ENCODE results near the gene BAG5.
"Not testable (repeated sequence)": the region's sequence is repeated elsewhere in the genome, so short reads cannot be mapped to it uniquely, and the experiment has no call there.

BAG5 gene

GRCh38 chr14:103521951-103522563 lies 40.4 kb downstream of the BAG5 start:
- DNase-seq: peak; percentile 52

GRCh38 chr14:103521438-103521950 lies 41.0 kb downstream of the BAG5 start:
- DNase-seq: peak; percentile 58

DNA sequence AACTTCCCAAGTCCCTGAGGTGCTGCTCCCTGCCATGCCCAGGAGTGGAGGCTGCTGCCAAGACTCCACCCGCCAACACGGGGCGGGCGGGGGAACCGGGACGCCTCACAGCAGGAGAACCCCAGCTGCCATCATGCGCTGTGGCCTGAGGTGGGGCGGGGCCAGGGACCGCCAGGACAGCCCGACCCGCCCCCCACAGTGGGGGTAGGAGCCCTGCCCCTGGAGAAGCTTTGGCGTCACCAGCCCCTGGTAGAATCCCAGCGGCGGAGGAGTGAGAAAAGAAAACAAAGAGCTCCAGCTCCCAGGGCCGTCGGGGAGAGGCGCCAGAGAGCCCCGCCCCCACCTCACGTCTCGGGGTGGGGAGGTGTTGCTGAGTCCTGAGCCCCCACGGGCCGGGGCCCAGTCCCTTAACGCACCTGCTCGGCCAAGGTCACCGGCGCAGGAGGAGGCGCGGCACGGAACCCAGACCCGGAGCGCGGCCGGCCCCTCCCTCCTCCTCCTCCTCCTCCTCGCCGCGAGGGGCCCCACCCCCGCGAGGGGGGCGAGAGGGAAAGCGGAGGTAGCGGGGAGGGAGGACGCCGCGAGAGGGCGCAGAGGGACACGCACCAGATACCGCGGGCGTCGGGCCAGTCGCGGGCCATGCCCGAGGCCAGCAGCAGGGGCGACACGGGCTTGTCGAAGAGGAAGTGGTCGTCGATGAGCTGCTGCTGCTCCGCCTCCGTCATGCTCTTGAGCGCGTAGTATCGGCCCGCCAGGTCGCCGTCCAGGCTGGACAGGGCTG lies 41.6 kb downstream of the BAG5 start:
- DNase-seq: peak; percentile 98

- no peak for DNase-seq
Measured at GRCh38 chr14:103520269-103520656, 42.2 kb downstream of the BAG5 start.

GRCh38 chr14:103519837-103520212 lies 42.6 kb downstream of the BAG5 start:
- no peak for DNase-seq

DNA sequence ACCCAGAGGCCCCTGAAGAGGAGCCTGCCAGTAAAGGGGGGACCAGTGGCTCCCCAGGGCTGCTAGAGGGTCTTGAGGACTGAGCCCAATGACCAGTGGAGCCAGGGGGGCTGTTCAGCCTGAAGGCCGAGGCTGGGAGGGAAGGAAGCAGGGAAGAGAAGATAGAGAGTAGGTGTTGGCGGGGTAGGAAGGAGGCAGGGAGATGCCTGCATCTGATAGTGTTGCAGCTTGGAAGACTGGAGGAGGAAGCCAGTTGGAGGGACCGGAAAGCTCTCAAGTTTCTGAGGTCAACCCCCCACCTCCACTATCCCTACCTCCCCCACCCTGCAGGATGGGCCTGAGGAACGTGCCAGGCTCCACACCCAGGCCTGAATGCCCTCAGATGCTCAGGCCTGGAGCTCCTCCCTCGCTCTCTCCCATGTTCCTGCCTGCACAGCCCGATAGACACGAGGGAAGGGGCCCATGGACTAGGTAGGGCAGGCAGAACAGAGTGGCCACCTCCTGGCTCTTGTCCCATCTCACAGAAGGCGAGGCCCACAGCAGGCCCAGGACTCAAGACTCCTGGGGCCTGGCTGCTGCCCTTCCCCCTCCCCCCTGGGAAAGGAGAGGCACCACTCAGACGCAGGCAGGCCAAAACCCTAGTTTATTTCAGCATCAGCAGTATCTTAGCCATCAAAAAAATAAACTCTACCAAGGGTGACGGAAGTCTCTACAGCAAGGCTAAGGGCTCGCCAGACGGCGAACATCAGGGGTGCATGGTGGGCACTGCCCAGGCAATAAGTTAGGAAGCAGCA lies 43.2 kb downstream of the BAG5 start:
- no peak for DNase-seq

- peak; percentile 73 for DNase-seq
Measured at GRCh38 chr14:103518422-103519042, 43.9 kb downstream of the BAG5 start.

DNA sequence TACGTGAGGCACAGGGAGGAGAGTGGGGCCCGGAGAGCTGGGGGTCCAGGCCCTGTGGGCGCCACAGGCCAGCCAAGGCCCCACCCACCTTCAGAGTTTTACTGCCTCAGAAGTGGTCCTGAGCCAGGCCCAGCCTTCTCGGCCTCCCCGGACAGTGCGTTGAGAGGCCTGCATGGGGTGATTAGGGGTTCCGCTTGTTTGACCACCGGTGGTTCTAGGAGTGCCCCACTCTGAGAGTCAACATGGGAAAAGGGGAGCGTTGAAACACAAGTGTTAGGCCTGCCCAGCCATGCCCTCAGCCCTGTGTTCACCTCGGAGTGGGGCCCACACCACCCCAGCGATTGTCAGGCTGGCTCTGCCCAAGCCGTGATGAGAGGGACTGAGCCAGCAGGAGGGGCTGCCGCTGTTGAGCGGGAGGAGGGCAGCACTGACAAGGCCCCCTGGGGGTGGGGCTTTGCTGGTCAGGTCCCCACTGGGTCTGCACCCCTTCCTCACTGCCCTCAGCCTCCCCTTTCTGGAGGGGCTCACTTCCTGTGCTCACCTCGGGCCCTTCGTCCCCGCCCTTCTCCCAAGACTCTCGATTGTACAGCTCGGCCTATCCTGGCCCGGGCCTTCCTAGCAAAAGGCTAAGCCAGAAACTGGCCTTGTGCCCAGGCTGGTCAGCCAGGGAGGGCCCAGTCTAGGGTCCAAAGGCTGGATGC lies 44.6 kb downstream of the BAG5 start:
- no peak for DNase-seq

DNA sequence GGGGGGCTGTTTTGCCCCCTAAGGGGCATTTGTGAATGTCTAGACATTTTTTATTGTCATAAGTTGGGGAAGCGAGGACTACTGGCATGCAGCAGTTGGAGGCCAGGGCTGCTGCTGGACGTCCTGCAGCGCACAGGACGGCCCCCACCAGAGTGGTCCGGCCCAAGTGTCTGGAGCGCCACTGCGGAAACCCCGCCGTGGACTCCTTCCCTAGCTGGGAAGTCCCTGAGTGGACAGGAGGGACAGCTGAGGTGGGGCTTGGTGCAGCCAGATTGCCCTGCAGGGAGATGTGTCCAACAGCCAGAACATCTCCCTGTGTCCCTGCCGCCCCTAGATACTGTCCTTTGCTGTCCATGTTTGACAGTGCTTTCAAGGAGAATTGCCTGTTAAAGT lies 45.3 kb downstream of the BAG5 start:
- no peak for DNase-seq

- no peak for DNase-seq
Measured at GRCh38 chr14:103516426-103517173, 45.9 kb downstream of the BAG5 start.

DNA sequence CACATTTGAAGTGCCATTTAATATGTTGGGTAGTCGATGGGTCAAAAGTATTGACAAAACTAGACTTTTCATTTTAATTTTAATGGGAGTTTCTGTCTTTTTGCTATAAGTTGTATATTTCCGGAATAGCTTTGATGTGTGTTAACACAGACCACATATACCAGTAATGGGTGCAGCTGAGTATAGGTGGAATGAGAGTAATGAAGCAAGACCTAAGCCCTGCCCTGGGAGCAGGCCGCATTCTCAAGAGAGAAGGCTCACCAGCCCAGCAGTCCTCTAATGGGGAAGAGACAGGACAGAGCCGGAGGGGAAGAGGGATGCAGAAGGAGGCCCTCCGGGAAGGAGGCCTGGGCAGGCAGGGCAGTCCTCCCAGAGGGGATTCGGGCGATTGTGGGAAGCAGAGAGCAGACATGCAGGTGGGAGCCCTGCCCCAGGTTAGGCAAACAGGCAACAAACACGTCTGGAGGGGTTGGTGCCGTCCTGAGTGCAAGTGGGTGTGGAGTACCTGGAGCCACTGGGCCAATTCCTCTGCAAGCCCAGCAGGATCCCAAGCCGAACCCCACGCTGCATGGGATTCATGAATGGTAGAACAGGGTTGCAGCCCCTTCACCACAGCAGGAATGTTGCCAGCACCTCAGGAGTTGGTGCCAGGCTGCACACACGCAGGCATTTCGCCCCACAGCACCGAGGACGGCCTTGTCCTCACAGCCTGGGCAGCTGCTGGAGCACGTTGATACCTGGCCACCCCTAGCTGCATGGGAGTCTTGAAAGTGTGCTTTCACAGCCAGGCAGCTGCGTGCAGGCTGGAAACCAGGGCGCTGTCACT lies 47.6 kb downstream of the BAG5 start:
- DNase-seq: no peak

DNA sequence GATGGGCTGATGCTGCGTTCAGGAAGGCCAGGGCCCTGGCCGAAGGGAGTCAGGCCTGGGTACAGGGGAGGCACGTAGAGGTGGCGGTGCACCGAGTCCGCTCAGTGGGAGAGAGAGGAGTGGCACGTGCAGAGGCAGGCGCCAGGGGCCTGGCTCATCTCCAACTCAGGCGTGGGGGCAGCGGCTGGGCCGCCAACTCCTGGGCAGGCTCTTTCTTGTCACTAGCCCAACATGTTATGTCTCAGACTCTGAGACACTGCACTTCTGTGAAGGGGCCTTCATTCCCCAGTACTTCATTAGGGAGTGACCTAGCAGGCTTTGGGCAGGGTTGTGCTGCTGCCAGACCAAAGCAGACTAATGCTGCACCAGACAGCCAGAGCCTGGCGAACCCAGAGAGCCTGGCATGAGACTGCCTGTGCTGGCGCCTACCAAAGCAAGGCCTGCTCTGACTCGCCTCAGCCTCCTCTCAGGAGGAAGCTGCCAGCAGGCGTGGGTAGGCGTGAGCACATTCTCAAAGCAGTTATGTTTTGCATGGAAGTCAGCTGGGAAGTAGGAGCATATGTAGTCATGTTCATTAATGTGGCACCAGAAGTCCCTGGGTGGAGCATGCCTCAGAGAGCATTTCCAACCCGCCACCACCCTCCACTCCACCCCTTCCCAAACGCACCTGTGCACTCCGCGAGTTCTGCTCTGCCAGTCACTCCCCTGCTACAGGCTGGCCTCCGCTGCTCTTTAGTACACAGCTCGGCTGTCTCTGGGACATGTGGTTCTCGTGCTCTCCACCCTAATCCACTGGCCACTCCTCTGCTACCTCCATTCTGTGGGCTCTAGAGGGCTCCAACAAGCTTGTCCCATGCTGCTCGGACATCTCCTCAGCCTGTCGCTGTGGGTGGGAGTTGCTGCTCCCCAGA lies 49.5 kb downstream of the BAG5 start:
- peak; percentile 93 for DNase-seq

- not testable (repeated sequence) for DNase-seq
Measured at GRCh38 chr14:103512180-103512579, 50.3 kb downstream of the BAG5 start.

GRCh38 chr14:103510724-103511693 lies 51.4 kb downstream of the BAG5 start:
- DNase-seq: no peak

DNA sequence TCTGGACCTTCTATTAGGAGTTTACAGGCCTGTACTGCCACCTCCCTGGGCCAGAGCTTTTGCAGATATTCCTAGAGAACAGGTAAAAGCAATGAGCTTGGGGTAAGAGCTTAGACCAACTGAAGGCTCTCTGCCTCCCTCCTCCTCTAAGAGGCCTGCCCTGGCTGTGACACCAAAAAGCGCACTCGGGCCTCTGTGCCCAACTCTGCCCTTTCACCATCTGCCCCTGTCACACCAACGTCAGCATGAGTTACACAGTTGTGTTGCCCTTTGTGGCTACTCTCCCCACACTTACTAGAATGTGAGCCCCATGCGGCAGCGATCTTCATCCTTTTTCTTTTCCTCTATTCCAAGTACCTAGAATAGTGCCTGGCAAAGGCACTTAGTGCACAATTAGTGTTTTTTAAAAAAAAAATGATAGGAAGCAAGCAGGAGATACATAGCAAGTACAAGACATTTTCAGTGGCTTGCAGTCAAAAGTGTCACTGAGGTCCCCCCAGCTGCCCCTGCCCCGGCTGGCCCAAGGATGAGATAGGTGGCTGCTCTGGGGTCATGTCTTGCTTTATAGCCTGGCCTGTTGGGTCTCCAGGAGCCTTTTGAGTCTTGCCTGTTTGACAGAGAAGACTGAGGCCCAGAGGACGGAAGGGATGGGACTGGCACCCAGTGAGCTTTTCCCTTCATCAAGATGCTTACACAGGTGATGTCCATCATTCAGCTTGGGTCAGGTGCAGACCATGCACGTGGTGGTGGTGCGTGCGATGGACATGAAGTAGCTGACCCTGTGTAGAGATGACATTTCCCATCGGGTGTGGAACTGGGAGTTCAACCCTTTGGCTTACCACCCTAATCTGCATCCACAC lies 52.4 kb downstream of the BAG5 start:
- DNase-seq: no peak

- DNase-seq: no peak
Measured at GRCh38 chr14:103508521-103509329, 53.7 kb downstream of the BAG5 start.

- no peak for DNase-seq
Measured at GRCh38 chr14:103507751-103508150, 54.7 kb downstream of the BAG5 start.

All from COR-L47 (cell line).